B cell (primary cell): ENCODE data around the gene FOXO4. TPM values are rescaled to one million over a fixed set of nuclear protein-coding genes. Genes with fewer than 3 reads are reported as not detected.
A peak's percentile ranks its signal among the peaks of the same experiment; 100 is the strongest.
"Not testable (repeated sequence)": the region's sequence is repeated elsewhere in the genome, so short reads cannot be mapped to it uniquely, and the experiment has no call there.

Experiments
- ATAC-seq: fragments of 200-7000 bp; cut with Tn5 transposase; one replicate; pipeline ENCODE4 v1.10.0; 2021; ENCODE audit warnings: low read depth, mild to moderate bottlenecking, moderate number of reproducible peaks, moderate library complexity
- CTCF ChIA-PET: fragments of 350-600 bp; sonication (Branson Sonifier 250); formaldehyde crosslinking; loops from one replicate; lab custom pipeline; 2021; ENCODE audit warnings: antibody characterized with exemption, inconsistent platforms; lab: Charles Lee
- POLR2A ChIA-PET: fragments of 350-600 bp; sonication (Branson Sonifier 250); formaldehyde crosslinking; loops from one replicate; lab custom pipeline; 2021; ENCODE audit warnings: antibody characterized with exemption; lab: Charles Lee
- DNase-seq: peaks from one replicate; pipeline ENCODE4 v3.0.0; 2013
- H2AFZ ChIP-seq: 2 replicates; pipeline ENCODE4 v1.6.1; 2012; ENCODE audit warnings: mild to moderate bottlenecking, low read depth, low read length; ENCODE audit not compliant: insufficient read depth, poor library complexity, severe bottlenecking
- H3K27ac ChIP-seq, 2 donors: 1 replicate in 1 of 2; 2 replicates in 1 of 2; pipeline ENCODE4 v1.5.1; 2012 to 2013; ENCODE audit warnings: low read length in 2 of 2, mild to moderate bottlenecking in 2 of 2, moderate library complexity in 1 of 2
- H3K27me3 ChIP-seq, 4 experiments: fragments of 200-600 bp in 1 of 4; sonication (generic) in 1 of 4; replicated peaks in 1 of 4; 1 replicate in 2 of 4; 2 replicates in 2 of 4; pipeline versions ENCODE4 v1.6.1 to v1.7.0; 2013 to 2016; ENCODE audit warnings: low read length in 3 of 4, mild to moderate bottlenecking in 2 of 4, mixed read lengths in 1 of 4, moderate library complexity in 1 of 4; ENCODE audit not compliant: insufficient read depth in 4 of 4, control insufficient read depth in 3 of 4; ENCODE audit errors: control extremely low read depth in 1 of 4
- H3K36me3 ChIP-seq, 2 experiments: replicated peaks in 1 of 2; 1 replicate in 1 of 2; 2 replicates in 1 of 2; pipeline versions ENCODE4 v1.6.1 to v1.7.1; 2013; ENCODE audit warnings: low read length in 1 of 2; ENCODE audit not compliant: insufficient read depth in 2 of 2, control insufficient read depth in 1 of 2; ENCODE audit errors: control extremely low read depth in 1 of 2, extremely low read depth in 1 of 2
- H3K4me1 ChIP-seq, 2 donors: fragments of 200-600 bp in 1 of 2; sonication (generic) in 1 of 2; 1 replicate in 1 of 2; 2 replicates in 1 of 2; pipeline versions ENCODE4 v1.5.1 to v1.6.1; 2013 to 2017; ENCODE audit warnings: low read length in 2 of 2; ENCODE audit not compliant: control insufficient read depth in 2 of 2, insufficient read depth in 2 of 2
- H3K4me2 ChIP-seq: replicated peaks from 2 replicates; pipeline ENCODE3; 2012; ENCODE audit warnings: mild to moderate bottlenecking, low read depth, low read length; ENCODE audit not compliant: poor library complexity, severe bottlenecking
- H3K4me3 ChIP-seq, 5 experiments: fragments of 200-600 bp in 1 of 5; sonication (generic) in 1 of 5; 1 replicate in 3 of 5; 2 replicates in 2 of 5; pipeline versions ENCODE4 v1.5.1 to v1.7.0; 2011 to 2016; ENCODE audit warnings: low read length in 4 of 5, mild to moderate bottlenecking in 4 of 5, low read depth in 2 of 5, control low read depth in 1 of 5, moderate library complexity in 1 of 5; ENCODE audit not compliant: insufficient read depth in 1 of 5; ENCODE audit errors: control extremely low read depth in 1 of 5, extremely low read depth in 1 of 5
- H3K79me2 ChIP-seq: fragments of 200-600 bp; sonication (generic); one replicate; pipeline ENCODE4 v1.6.0; 2016; ENCODE audit warnings: low read length; ENCODE audit not compliant: control insufficient read depth, insufficient read depth
- H3K9ac ChIP-seq: fragments of 200-600 bp; sonication (generic); 2 replicates; pipeline ENCODE4 v1.6.1; 2017; ENCODE audit warnings: mild to moderate bottlenecking, low read length, moderate library complexity
- H3K9me3 ChIP-seq, 3 donors: one replicate each; pipeline versions ENCODE4 v1.6.1 to v1.7.1; 2013; ENCODE audit warnings: low read length in 2 of 3; ENCODE audit not compliant: control insufficient read depth in 2 of 3, insufficient read depth in 1 of 3; ENCODE audit errors: control extremely low read depth in 1 of 3
- H4K20me1 ChIP-seq: 2 replicates; pipeline ENCODE4 v1.6.0; 2012; ENCODE audit warnings: mild to moderate bottlenecking, low read length; ENCODE audit not compliant: insufficient read depth, control insufficient read depth, poor library complexity, severe bottlenecking
- H3K27ac Mint-ChIP-seq: one replicate; pipeline ENCODE4 v1.8.0; 2021; ENCODE audit warnings: mixed read lengths
- H3K27me3 Mint-ChIP-seq: one replicate; pipeline ENCODE4 v1.8.0; 2021; ENCODE audit warnings: mixed read lengths
- H3K4me1 Mint-ChIP-seq: one replicate; pipeline ENCODE4 v1.8.0; 2021; ENCODE audit warnings: mixed read lengths
- H3K4me3 Mint-ChIP-seq: one replicate; pipeline ENCODE4 v1.8.0; 2021; ENCODE audit warnings: mixed read lengths
- H3K9me3 Mint-ChIP-seq: one replicate; pipeline ENCODE4 v1.8.0; 2022; ENCODE audit warnings: mixed read lengths; ENCODE audit not compliant: insufficient read depth
- EZH2 ChIP-seq: IDR thresholded peaks from 2 replicates; pipeline ENCODE4 v1.6.1; 2012; ENCODE audit warnings: borderline replicate concordance, low read depth, mild to moderate bottlenecking, moderate library complexity, low read length; ENCODE audit not compliant: insufficient read depth, poor library complexity, severe bottlenecking
- WGBS: methylation state at CpG from one replicate; pipeline ENCODE4 v1.1.5; 2013; ENCODE audit warnings: missing lambda C conversion rate; ENCODE audit not compliant: insufficient coverage; 5-methylcytosine and 5-hydroxymethylcytosine counted together
- intact Hi-C: fragments of 100-400 bp; cut with micrococcal nuclease; formaldehyde crosslinking; loops from one replicate; pipeline ENCODE4 v1.10.0; 2022
- polyA minus RNA-seq: library from RNA; depleted of rRNA, polyadenylated mRNA; stranded (reverse); fragments of >200 nt; gene quantifications from 2 replicates; pipeline ENCODE4 v1.2.3, GENCODE V29; 2012
- polyA plus RNA-seq: library from polyadenylated mRNA; depleted of rRNA; stranded (reverse); fragments of >200 nt; gene quantifications from 2 replicates; pipeline ENCODE4 v1.2.3, GENCODE V29; 2012
- total RNA-seq, 2 donors: library from RNA; stranded (reverse); fragments of 120-200 nt in 1 of 2; gene quantifications; 1 replicate in 1 of 2; 2 replicates in 1 of 2; pipeline versions ENCODE4 v1.2.3 to v1.2.4, GENCODE V29; 2013 to 2022
- TF ChIP-seq, protein P1 (sequence below): fragments of 200-600 bp; IDR thresholded peaks from one replicate; pipeline ENCODE4 v1.8.0; 2022; ENCODE audit warnings: antibody characterized with exemption, mild to moderate bottlenecking

FOXO4 gene, protein sequence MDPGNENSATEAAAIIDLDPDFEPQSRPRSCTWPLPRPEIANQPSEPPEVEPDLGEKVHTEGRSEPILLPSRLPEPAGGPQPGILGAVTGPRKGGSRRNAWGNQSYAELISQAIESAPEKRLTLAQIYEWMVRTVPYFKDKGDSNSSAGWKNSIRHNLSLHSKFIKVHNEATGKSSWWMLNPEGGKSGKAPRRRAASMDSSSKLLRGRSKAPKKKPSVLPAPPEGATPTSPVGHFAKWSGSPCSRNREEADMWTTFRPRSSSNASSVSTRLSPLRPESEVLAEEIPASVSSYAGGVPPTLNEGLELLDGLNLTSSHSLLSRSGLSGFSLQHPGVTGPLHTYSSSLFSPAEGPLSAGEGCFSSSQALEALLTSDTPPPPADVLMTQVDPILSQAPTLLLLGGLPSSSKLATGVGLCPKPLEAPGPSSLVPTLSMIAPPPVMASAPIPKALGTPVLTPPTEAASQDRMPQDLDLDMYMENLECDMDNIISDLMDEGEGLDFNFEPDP
- total RNA-seq (41.4 and 48.7 TPM in 2 replicates), polyA plus RNA-seq (6.8 and 13.4 TPM in 2 replicates), polyA minus RNA-seq (21.3 and 26.7 TPM in 2 replicates)
- 14.4 TPM for total RNA-seq (2013)

DNA sequence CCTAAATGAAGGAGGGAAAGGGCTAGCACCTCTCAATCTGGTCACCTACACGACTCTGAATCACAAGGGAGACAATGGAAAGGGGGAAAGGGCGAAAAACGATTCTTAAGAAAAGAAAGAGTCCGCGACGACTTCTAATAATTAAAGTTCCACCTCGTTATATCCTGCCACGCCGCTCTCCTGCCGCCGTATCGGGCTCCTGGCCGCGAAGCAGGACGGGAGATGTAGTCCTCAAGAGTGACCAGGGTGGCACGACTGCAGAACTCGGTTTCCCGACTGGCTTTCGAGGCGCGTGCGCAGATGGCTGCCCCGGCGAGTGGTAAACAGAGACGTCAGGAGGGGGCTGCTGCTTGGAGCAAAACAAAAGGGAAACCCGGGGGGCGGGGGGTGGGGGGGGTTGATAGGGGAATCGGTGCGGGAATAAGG lies at the start of gene FOXO4:
TSS of gene FOXO4 (plus strand) at position 297 of the 426 bp plus-strand sequence. CDS start 678 bp downstream, outside the sequence.
- Histone ChIP-seq H2AFZ (peak within 1 kb of the TSS; percentile 88), H4K20me1 (no peaks in the 10 kb centered on the region), H3K79me2 (peaks cover 13% of the 10 kb centered on the region), H3K4me2 (peak within 1 kb of the TSS; percentile 74), H3K27me3 (no peaks in the 10 kb centered on the region), H3K36me3 (no peaks in the 10 kb centered on the region), H3K4me3 (peak within 1 kb of the TSS; percentile 49 to 73 (median 61)), H3K9ac (peak within 1 kb of the TSS; percentile 57), H3K4me1 (peaks cover 13 to 28% of the 10 kb centered on the region in 2 donors), H3K9me3 (no peaks in the 10 kb centered on the region), H3K27ac (peak within 1 kb of the TSS; percentile 43 to 61)
- Mint-ChIP-seq H3K9me3 (no peaks in the 10 kb centered on the region), H3K27ac (peak within 1 kb of the TSS; percentile 99), H3K4me3 (peak within 1 kb of the TSS; percentile 98), H3K27me3 (no peaks in the 10 kb centered on the region), H3K4me1 (peaks cover 26% of the 10 kb centered on the region)
- TF ChIP-seq, protein P1, sequence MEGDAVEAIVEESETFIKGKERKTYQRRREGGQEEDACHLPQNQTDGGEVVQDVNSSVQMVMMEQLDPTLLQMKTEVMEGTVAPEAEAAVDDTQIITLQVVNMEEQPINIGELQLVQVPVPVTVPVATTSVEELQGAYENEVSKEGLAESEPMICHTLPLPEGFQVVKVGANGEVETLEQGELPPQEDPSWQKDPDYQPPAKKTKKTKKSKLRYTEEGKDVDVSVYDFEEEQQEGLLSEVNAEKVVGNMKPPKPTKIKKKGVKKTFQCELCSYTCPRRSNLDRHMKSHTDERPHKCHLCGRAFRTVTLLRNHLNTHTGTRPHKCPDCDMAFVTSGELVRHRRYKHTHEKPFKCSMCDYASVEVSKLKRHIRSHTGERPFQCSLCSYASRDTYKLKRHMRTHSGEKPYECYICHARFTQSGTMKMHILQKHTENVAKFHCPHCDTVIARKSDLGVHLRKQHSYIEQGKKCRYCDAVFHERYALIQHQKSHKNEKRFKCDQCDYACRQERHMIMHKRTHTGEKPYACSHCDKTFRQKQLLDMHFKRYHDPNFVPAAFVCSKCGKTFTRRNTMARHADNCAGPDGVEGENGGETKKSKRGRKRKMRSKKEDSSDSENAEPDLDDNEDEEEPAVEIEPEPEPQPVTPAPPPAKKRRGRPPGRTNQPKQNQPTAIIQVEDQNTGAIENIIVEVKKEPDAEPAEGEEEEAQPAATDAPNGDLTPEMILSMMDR = no peak
- no peak for TF ChIP-seq EZH2
- peak; percentile 87 for DNase-seq
- 0% methylated on average over 9 of the region's 29 CpGs for WGBS
- ChIA-PET CTCF (interaction anchor here (0.9 to 2.8 kb wide), 5 partner anchors 9 to 35 kb away, joined by 3 to 33 read pairs (median 4); partner anchors contain the start of genes IL2RG and MED12), POLR2A (interaction anchor here (0.9 to 1.0 kb wide), 2 partner anchors 16 to 34 kb away, joined by 3 to 9 read pairs; partner anchors contain the start of gene IL2RG)
- ATAC-seq = peak; percentile 85
- intact Hi-C loops = loop anchor here (1.0 to 10.0 kb wide), 2 partner anchors 27 to 159 kb away; partner anchors contain the start of genes SNX12 and ZMYM3

DNA sequence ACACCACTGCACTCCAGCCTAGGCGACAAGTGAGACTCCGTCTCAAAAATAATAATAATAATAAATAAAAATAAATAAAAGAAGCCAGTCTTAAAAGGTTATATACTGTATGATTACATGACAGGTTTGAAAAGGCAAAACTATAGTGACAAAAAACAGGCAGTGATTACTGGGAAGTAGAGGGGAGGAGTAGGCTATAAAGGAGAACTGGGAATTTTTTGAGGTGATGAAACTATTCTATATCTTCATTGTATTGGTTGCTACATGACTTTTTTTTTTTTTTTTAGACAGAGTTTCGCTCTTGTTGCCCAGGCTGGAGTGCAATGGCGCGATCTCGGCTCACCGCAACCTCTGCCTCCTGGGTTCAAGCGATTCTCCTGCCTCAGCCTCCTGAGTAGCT lies 47.8 kb upstream of the FOXO4 start:
- H3K27ac ChIP-seq, DNase-seq, H3K79me2 ChIP-seq, CTCF ChIA-PET, H3K27ac Mint-ChIP-seq, H4K20me1 ChIP-seq, H3K27me3 ChIP-seq, H2AFZ ChIP-seq, H3K4me3 ChIP-seq, H3K9me3 Mint-ChIP-seq, H3K9me3 ChIP-seq, H3K4me3 Mint-ChIP-seq, H3K4me1 ChIP-seq, ATAC-seq, H3K4me2 ChIP-seq, intact Hi-C loops, H3K4me1 Mint-ChIP-seq, H3K27me3 Mint-ChIP-seq, H3K36me3 ChIP-seq, H3K9ac ChIP-seq, POLR2A ChIA-PET: not testable (repeated sequence)
- no CpG with 5 or more reads among the region's 8 CpGs for WGBS
